ENCODE data around the gene SMOC2.

DNA sequence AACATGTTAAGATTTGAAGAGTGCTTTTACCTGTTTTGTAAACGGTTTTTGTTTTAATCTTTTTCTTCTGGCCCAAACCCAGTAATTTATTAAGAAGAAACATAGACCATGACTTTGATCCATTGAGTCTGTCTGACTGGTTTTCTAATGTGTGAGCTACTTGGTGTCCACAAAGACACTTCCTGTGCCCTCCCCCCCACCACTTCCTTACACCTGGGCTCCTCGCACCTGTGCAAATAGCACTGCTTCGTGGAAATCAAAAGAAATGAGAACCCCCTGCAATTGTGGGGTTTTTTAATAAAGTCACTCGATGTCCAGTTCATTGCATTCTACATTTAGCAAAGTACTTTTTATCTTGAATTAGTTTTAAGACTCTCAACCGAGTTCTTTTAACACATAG lies 65.5 kb downstream of the SMOC2 start:
- TF ChIP-seq, protein P1, sequence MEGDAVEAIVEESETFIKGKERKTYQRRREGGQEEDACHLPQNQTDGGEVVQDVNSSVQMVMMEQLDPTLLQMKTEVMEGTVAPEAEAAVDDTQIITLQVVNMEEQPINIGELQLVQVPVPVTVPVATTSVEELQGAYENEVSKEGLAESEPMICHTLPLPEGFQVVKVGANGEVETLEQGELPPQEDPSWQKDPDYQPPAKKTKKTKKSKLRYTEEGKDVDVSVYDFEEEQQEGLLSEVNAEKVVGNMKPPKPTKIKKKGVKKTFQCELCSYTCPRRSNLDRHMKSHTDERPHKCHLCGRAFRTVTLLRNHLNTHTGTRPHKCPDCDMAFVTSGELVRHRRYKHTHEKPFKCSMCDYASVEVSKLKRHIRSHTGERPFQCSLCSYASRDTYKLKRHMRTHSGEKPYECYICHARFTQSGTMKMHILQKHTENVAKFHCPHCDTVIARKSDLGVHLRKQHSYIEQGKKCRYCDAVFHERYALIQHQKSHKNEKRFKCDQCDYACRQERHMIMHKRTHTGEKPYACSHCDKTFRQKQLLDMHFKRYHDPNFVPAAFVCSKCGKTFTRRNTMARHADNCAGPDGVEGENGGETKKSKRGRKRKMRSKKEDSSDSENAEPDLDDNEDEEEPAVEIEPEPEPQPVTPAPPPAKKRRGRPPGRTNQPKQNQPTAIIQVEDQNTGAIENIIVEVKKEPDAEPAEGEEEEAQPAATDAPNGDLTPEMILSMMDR (IDR thresholded peaks at IDR 0.05): no peak
- no peak for TF ChIP-seq MEF2A (IDR thresholded peaks at IDR 0.05; ENCODE audit: borderline replicate concordance, low read depth)
- no peak for TF ChIP-seq SIN3A (IDR thresholded peaks at IDR 0.05; ENCODE audit: borderline replicate concordance, low read depth, low read length)
- no peak for TF ChIP-seq SMC3 (IDR thresholded peaks at IDR 0.05; ENCODE audit: low read depth, low read length)
- no peak for TF ChIP-seq RAD21 (IDR thresholded peaks at IDR 0.05; ENCODE audit: low read length)
- no peak for TF ChIP-seq NFIC (IDR thresholded peaks at IDR 0.05; ENCODE audit: borderline replicate concordance)
- TF ChIP-seq POLR2AphosphoS5 (IDR thresholded peaks at IDR 0.05; ENCODE audit: low read depth, low read length): no peak
- TF ChIP-seq, protein P2, sequence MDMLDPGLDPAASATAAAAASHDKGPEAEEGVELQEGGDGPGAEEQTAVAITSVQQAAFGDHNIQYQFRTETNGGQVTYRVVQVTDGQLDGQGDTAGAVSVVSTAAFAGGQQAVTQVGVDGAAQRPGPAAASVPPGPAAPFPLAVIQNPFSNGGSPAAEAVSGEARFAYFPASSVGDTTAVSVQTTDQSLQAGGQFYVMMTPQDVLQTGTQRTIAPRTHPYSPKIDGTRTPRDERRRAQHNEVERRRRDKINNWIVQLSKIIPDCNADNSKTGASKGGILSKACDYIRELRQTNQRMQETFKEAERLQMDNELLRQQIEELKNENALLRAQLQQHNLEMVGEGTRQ (IDR thresholded peaks at IDR 0.05; ENCODE audit: borderline replicate concordance, low read depth, low read length): no peak
- no peak for TF ChIP-seq GATA2 (CRISPR knock-in tag; IDR thresholded peaks at IDR 0.05)
- no peak for TF ChIP-seq MAX (IDR thresholded peaks at IDR 0.05; ENCODE audit: low read depth)
- TF ChIP-seq TAF1 (IDR thresholded peaks at IDR 0.05; ENCODE audit: borderline replicate concordance, low read depth, low read length): no peak
- no peak for TF ChIP-seq FOXM1 (IDR thresholded peaks at IDR 0.05; ENCODE audit: low read depth)
- no peak for TF ChIP-seq MXI1 (IDR thresholded peaks at IDR 0.05; ENCODE audit: low read depth, low read length)
